GM21423 (cell line): ENCODE measurements around the gene SLC12A4.
"Not testable (repeated sequence)": the region's sequence is repeated elsewhere in the genome, so short reads cannot be mapped to it uniquely, and the experiment has no call there.

ENCODE experiments used
- ATAC-seq: cut with Tn5 transposase; IDR thresholded peaks from one replicate; pipeline ENCODE4 v1.9.1; 2021; ENCODE audit warnings: mild to moderate bottlenecking, moderate library complexity; ENCODE audit not compliant: unreplicated experiment

Gene SLC12A4

GRCh38 chr16:67928561-67929364 lies 39.7 kb downstream of the SLC12A4 start:
- no peak for ATAC-seq

- ATAC-seq = no peak
These were observed 40.3 kb downstream of the SLC12A4 start for GRCh38 chr16:67928147-67928546.

GRCh38 chr16:67927131-67927941 lies 41.1 kb downstream of the SLC12A4 start:
- ATAC-seq = no peak

GRCh38 chr16:67926181-67926750 lies 42.2 kb downstream of the SLC12A4 start:
- no peak for ATAC-seq

DNA sequence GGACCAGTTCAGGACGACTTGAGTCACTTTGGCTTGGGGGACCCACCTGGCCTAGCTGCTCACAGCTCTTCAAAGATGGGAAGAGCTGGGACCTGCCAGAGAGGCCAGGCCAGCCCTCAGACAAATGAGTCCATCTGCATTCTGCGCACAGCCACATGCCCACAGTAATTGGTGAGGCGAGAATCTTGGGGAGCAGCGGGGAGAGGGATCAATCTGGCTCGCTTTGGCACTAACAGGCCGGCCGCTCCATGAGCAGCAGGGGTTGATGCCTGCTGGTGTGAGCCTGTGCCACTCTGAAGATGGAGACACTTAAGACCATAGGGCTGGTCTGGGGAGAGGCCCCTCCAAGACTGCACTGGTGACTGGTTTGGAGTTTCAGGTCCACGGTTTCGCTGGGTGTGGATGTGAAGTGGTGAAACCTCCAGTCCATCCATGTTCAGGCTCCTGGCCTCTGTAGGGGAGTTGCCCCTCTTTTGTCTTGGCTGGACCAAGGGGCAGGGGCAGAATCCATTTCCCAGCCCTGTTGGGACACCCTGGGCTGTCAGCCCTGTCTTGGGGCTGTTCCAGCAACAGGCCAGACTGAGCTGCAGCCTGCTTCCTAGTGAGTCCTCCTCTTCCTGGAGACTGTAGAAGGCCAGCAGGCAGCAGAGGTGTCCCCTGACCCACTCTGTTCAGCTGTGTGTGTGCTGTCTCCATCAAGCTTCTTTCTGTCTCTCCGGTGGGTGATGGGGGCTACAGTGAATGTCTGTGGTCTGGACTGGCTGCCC lies 44.1 kb downstream of the SLC12A4 start:
- no peak for ATAC-seq

DNA sequence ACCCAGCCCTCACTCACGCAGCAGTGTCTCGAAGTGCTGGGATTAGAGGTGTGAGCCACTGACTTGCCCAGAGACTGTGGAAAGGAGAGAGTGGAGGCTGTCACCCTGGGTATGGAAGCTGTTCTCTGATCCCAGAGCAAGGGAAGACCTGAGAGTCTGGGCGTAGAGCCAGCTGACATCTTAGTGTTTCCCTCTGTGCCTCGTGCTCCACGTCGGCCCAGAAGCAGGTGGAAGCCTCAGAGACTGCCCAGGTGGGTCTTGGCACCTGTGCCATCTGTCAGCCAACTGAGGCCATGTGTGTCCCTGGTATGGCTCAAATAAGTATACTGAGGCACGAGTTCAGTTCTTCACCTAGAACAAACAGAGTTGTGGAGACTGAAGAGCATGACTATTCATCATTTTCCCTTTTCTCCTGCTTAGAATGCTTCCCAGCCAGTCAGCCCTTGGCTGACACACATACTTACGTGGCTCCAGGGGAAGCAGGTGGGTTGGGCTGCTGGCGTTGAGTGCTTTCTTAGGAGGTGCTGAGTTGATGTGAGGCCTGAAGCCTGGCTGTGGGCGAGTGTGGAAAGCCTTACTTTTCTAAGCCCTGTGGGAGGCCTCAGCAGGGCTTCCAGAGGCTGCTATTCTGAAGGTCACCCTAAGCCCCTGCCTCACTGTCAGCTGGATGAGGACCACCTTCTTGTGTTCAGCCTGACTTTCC lies 44.9 kb downstream of the SLC12A4 start:
- no peak for ATAC-seq

GRCh38 chr16:67922740-67923139 lies 45.7 kb downstream of the SLC12A4 start:
- no peak for ATAC-seq

DNA sequence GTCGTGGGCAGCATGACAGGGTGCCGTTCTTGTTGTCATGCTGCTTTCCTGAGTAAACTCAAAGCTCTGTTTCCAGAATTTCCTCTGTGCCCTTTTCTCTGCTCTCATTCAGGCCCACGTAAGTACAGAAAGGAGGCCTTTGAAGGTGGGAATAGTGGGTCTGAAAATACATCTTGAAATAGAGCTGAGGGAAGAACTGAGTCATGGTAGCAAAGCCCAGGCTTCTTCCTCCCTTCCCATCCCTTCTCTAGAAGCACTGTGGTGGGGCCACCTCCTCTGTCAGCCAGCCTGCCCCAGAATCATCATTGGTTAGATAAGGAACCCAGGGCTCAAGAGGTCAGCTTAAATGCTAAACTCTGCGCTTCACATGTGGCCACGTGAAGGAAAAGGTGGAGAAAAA lies 46.2 kb downstream of the SLC12A4 start:
- no peak for ATAC-seq

GRCh38 chr16:67919622-67920221 lies 48.7 kb downstream of the SLC12A4 start:
- ATAC-seq = no peak

DNA sequence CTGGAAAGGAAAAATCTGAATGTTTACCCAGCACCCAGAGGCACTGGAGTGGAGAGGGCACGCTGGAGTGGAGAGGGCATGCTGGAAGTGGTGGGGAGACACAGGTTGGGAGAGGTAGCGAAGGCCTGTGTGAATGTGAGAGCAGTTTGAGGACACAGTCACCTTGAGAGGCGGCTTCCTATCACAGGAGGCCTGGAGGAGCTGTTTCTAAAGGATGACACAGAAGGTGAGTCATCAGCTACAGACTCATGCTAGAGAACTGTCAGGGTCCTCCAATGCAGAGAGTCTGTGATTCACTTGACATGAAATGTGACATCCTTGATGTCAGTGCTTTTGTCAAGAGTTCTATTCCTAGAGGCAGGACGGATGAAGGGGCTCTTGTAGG lies 50.6 kb downstream of the SLC12A4 start:
- no peak for ATAC-seq

- no peak for ATAC-seq
These were observed 51.1 kb downstream of the SLC12A4 start for GRCh38 chr16:67917140-67917851.

- no peak for ATAC-seq
These were observed 52.4 kb downstream of the SLC12A4 start for GRCh38 chr16:67915831-67916723.

DNA sequence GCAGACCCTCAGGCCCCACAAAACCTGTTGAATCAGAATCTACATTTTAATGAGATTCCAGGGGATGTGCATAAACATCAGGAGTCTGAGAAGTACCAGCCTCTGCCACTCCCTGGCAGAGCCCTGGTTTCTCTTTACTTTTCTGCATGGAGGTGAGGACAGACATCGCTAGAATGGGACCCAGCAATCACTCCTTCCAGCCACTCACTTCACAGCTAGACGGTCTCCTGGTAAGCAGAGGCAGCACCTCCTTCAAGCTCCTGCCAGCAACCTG lies 53.0 kb downstream of the SLC12A4 start:
- not testable (repeated sequence) for ATAC-seq

GRCh38 chr16:67914758-67915495 lies 53.5 kb downstream of the SLC12A4 start:
- no peak for ATAC-seq

- no peak for ATAC-seq
These were observed 58.3 kb downstream of the SLC12A4 start for GRCh38 chr16:67910158-67910557.

GRCh38 chr16:67909056-67909742 lies 59.2 kb downstream of the SLC12A4 start:
- ATAC-seq = no peak

- no peak for ATAC-seq
These were observed 60.8 kb downstream of the SLC12A4 start for GRCh38 chr16:67907397-67908180.
